Esophagus muscularis mucosa (tissue), 4 donors: ENCODE results near the gene MGARP. TPM values are rescaled to one million over a fixed set of nuclear protein-coding genes. Genes with fewer than 3 reads are reported as not detected.
"Not testable (repeated sequence)": the region's sequence is repeated elsewhere in the genome, so short reads cannot be mapped to it uniquely, and the experiment has no call there.

ENCODE experiments used
- DNase-seq: peaks from one replicate; pipeline ENCODE4 v3.0.0-alpha.2; 2017; ENCODE audit errors: extremely low spot score
- H3K27ac ChIP-seq, 4 donors: fragments of 200-600 bp; sonication (generic); replicated peaks in 1 of 4; 1 replicate in 3 of 4; 2 replicates in 1 of 4; pipeline ENCODE4 v1.5.1; 2016 to 2019; ENCODE audit warnings: mild to moderate bottlenecking in 1 of 4
- H3K27me3 ChIP-seq, 4 donors: fragments of 200-600 bp; sonication (generic); one replicate each; pipeline versions ENCODE4 v1.5.1 to v1.6.0; 2016 to 2019
- H3K36me3 ChIP-seq, 4 donors: fragments of 200-600 bp; sonication (generic); one replicate each; pipeline ENCODE4 v1.5.1; 2016 to 2019
- H3K4me1 ChIP-seq, 4 donors: fragments of 200-600 bp; sonication (generic); one replicate each; pipeline ENCODE4 v1.5.1; 2016 to 2019
- H3K4me3 ChIP-seq, 4 donors: fragments of 200-600 bp; sonication (generic); 1 replicate in 2 of 4; 2 replicates in 2 of 4; pipeline ENCODE4 v1.5.1; 2016 to 2019; ENCODE audit warnings: mild to moderate bottlenecking in 4 of 4, moderate library complexity in 1 of 4
- H3K9me3 ChIP-seq, 4 donors: fragments of 200-600 bp; sonication (generic); 1 replicate in 3 of 4; 2 replicates in 1 of 4; pipeline ENCODE4 v1.5.1; 2016 to 2019
- EP300 ChIP-seq: sonication (generic); formaldehyde crosslinking; IDR thresholded peaks from one replicate; pipeline ENCODE4 v1.6.1; 2017; ENCODE audit warnings: antibody characterized with exemption
- POLR2A ChIP-seq: fragments of 450-650 bp; IDR thresholded peaks from one replicate; pipeline ENCODE4 v1.6.1; 2017; ENCODE audit warnings: antibody characterized with exemption, moderate library complexity, mild to moderate bottlenecking, low read depth
- POLR2AphosphoS5 ChIP-seq, 2 donors: sonication (generic); formaldehyde crosslinking; IDR thresholded peaks; one replicate each; pipeline ENCODE4 v1.6.1; 2017; ENCODE audit warnings: antibody characterized with exemption in 2 of 2
- WGBS: methylation state at CpG from one replicate; pipeline ENCODE4 v1.1.5; 2018; 5-methylcytosine and 5-hydroxymethylcytosine counted together
- intact Hi-C: fragments of 100-400 bp; cut with DNase I; formaldehyde crosslinking; loops from one replicate; pipeline ENCODE4 v1.15.1; 2023
- total RNA-seq, 4 donors: library from RNA; depleted of rRNA; stranded (reverse); fragments of >200 nt; gene quantifications; one replicate each; pipeline versions ENCODE4 v1.1.0 to v1.2.1, GENCODE V29; 2016
- TF ChIP-seq, protein P1 (sequence below), 3 experiments: fragments of 200-600 bp in 2 of 3; fragments of 450-650 bp in 1 of 3; sonication (generic) in 2 of 3; IDR thresholded peaks; one replicate each; pipeline ENCODE4 v1.5.1; 2017 to 2019; ENCODE audit warnings: antibody characterized with exemption in 3 of 3, mild to moderate bottlenecking in 2 of 3, moderate library complexity in 1 of 3

Gene MGARP
- total RNA-seq, 4 donors from 2014 or later: 2.0 to 4.3 (median 3.4) TPM

DNA sequence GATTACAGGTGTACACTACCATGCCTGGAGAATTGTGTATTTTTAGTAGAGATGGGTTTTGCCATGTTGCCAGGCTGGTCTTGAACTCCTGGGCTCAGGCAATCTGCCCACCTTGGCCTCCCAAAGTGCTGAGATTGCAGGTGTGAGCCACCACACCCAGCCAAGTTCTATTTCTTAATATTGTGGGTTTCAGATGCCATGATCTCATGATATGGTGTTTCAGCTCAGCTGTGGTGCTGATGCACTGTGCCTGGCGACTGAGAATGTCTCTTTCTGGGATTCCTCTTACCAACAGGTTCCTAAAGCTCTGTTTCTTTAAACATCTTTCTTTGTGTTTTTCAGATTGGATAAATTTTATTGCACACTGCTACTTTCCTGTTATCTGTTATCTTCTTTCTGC lies 39.5 kb upstream of the MGARP start:
- TF ChIP-seq EP300 (no peak), POLR2AphosphoS5 (IDR thresholded peaks at IDR 0.05) (no peak)
- H3K9me3 ChIP-seq: no peaks in the 10 kb centered on the region
- no peak overlapping the region for H3K4me3 ChIP-seq
- 91% methylated on average over 1 of the region's 1 CpG for WGBS
- intact Hi-C loops: no loop called here
- H3K27me3 ChIP-seq: no peaks in the 10 kb centered on the region
- no peak overlapping the region for H3K27ac ChIP-seq
- no peaks in the 10 kb centered on the region for H3K36me3 ChIP-seq
- no peak for DNase-seq
- H3K4me1 ChIP-seq: peaks cover 10 to 59% (median 36%) of the 10 kb centered on the region in 4 donors

DNA sequence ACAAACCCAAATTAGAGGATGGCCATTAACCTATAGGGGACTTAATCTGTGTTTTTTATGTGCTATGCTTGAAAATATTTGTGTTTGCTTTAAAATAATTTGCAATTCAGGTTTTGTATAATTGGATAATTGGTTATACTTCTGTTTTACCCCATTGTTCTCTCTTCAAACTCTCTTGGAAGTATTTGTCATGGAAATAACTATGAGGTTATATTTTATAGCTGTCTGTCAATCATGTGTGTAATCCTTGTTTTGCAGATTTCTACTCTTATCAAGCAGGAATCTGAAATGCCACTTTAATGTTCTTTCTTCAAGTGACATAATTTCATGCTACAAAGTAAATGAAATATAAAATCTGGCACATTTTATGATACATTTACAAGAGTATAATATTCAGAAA lies 37.6 kb upstream of the MGARP start:
- no peak overlapping the region for H3K4me3 ChIP-seq
- H3K27ac ChIP-seq: no peak overlapping the region
- H3K4me1 ChIP-seq: peaks cover 0 to 56% (median 35%) of the 10 kb centered on the region in 4 donors
- H3K36me3 ChIP-seq: no peaks in the 10 kb centered on the region
- H3K27me3 ChIP-seq: no peaks in the 10 kb centered on the region
- TF ChIP-seq POLR2A (no peak), POLR2AphosphoS5 (IDR thresholded peaks at IDR 0.05) (no peak), EP300 (no peak)
- TF ChIP-seq, protein P1, sequence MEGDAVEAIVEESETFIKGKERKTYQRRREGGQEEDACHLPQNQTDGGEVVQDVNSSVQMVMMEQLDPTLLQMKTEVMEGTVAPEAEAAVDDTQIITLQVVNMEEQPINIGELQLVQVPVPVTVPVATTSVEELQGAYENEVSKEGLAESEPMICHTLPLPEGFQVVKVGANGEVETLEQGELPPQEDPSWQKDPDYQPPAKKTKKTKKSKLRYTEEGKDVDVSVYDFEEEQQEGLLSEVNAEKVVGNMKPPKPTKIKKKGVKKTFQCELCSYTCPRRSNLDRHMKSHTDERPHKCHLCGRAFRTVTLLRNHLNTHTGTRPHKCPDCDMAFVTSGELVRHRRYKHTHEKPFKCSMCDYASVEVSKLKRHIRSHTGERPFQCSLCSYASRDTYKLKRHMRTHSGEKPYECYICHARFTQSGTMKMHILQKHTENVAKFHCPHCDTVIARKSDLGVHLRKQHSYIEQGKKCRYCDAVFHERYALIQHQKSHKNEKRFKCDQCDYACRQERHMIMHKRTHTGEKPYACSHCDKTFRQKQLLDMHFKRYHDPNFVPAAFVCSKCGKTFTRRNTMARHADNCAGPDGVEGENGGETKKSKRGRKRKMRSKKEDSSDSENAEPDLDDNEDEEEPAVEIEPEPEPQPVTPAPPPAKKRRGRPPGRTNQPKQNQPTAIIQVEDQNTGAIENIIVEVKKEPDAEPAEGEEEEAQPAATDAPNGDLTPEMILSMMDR (IDR thresholded peaks at IDR 0.05): no peak
- H3K9me3 ChIP-seq: no peaks in the 10 kb centered on the region
- intact Hi-C loops: no loop called here
- DNase-seq: no peak

DNA sequence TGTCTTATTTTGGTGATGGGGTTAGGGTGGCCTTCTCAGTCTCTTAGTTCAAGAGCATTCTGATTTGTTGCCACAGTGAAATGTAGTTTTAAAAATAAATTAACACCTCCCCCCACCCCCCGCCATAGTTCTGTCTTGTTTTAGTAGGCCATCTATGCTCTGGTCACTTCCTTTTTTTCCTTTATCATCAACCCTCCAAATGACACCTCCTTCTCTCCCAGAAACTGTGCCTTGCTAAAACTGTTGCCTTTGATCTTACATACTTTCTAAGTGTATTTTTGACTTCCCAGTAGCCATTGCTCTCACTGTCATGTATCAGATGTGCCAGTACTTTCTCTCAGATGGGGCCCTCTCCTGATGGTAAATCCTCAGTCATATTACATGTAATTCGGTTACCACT lies 36.7 kb upstream of the MGARP start:
- DNase-seq: no peak
- intact Hi-C loops: no loop called here

DNA sequence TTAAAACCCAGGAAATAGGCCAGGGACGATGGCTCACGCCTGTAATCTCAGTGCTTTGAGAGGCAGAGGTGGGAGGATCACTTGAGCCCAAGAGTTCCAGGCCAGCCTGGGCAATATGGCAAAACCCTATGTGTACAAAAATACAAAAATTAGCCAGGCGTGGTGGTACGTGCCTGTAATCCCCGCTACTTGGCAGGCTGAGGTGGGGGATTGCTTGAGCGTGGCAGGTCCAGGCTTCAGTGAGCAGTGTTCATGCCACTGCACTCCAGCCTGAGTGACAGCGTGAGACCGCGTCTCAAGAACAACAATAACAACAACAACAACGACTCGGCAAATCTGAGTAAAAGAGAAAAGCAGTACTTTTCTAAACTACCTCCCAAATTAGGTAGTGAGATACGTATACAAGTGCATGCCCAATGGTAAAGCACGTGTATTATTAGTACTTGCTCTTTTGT lies 35.2 kb upstream of the MGARP start:
- Histone ChIP-seq H3K27ac (no peak overlapping the region), H3K4me1 (peaks cover 0 to 63% (median 45%) of the 10 kb centered on the region in 4 donors), H3K9me3 (no peaks in the 10 kb centered on the region), H3K27me3 (no peaks in the 10 kb centered on the region), H3K4me3 (no peak overlapping the region), H3K36me3 (no peaks in the 10 kb centered on the region)
- intact Hi-C loops: no loop called here
- WGBS: 93% methylated on average over 13 of the region's 13 CpGs
- TF ChIP-seq, protein P1 (IDR thresholded peaks at IDR 0.05): no peak
- TF ChIP-seq POLR2AphosphoS5 (IDR thresholded peaks at IDR 0.05) (no peak), EP300 (no peak), POLR2A (no peak)
- no peak for DNase-seq

More for the DNA sequence above, 36.7 kb upstream of the MGARP start:
- no peak for TF ChIP-seq POLR2A
- TF ChIP-seq, protein P1 (IDR thresholded peaks at IDR 0.05): no peak
- no peak for TF ChIP-seq POLR2AphosphoS5 (IDR thresholded peaks at IDR 0.05)
- TF ChIP-seq EP300: no peak
- WGBS: 95% methylated on average over 2 of the region's 2 CpGs
- H3K4me1 ChIP-seq: peaks cover 0 to 59% (median 42%) of the 10 kb centered on the region in 4 donors
- H3K27me3 ChIP-seq: no peaks in the 10 kb centered on the region
- no peak overlapping the region for H3K4me3 ChIP-seq
- no peaks in the 10 kb centered on the region for H3K36me3 ChIP-seq
- no peaks in the 10 kb centered on the region for H3K9me3 ChIP-seq
- no peak overlapping the region for H3K27ac ChIP-seq

DNA sequence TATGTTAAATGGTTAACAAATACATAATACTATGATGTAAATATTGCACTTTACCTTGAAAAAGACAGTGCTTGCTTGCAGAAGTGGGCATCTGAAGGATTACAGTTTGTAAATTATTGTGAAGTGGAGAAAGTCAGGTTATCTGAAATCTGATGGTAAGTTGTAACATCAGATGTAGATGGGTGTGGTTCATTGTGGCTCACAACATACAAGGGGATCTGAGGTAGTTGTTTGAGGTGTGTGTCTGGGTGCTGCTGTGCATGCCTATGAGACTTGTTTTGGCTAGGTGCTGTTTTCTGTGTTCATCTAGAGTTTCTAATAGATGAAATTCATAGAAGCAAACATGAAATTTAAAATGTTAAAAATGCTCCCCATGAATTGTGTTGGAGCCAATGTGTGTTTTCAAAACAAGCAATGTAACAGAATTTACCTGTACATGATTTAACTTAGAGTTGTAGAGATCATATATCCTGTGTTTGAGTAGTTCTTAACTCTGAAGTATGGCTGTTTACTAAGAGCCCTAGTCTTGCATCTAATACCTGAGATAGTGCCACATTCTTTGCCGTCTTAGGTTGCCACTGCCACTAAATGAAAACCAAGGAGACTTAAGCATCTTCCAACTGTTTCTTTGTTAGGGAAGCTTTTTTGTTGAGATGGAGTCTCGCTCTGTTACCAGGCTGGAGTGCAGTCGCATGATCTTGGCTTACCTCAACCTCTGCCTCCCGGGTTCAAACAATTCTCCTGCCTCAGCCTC lies 34.2 kb upstream of the MGARP start:
- no peak for TF ChIP-seq EP300
- TF ChIP-seq, protein P1 (IDR thresholded peaks at IDR 0.05): no peak
- no peak for TF ChIP-seq POLR2A
- TF ChIP-seq POLR2AphosphoS5 (IDR thresholded peaks at IDR 0.05): no peak
- Histone ChIP-seq H3K4me1 (peaks cover 0 to 55% (median 46%) of the 10 kb centered on the region in 4 donors), H3K27me3 (no peaks in the 10 kb centered on the region), H3K9me3 (no peaks in the 10 kb centered on the region), H3K4me3 (no peak overlapping the region), H3K36me3 (no peaks in the 10 kb centered on the region), H3K27ac (no peak overlapping the region)
- DNase-seq: no peak
- WGBS: 91% methylated on average over 4 of the region's 4 CpGs
- intact Hi-C loops: no loop called here

DNA sequence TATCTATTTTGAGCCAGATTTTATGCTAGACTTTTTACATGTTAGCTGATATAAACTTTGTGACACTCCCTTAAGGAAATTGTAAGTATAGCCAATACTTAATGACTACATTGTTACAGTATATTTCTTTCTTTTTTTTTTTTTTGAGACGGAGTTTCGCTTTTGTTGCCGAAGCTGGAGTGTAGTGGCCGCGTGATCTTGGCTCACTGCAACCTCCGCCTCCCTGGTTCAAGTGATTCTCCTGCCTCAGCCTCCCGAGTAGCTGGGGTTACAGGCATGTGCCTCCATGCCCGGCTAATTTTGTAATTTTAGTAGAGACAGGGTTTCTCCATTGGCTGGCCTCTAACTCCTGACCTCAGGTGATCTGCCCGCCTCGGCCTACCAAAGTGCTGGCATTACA lies 33.4 kb upstream of the MGARP start:
- H3K4me3 ChIP-seq, H3K36me3 ChIP-seq, H3K27ac ChIP-seq, intact Hi-C loops, H3K27me3 ChIP-seq, DNase-seq, H3K9me3 ChIP-seq: not testable (repeated sequence)
- peaks cover 0 to 60% (median 46%) of the 10 kb centered on the region in 4 donors for H3K4me1 ChIP-seq
- 99% methylated on average over 10 of the region's 10 CpGs for WGBS
